ENCODE data around the gene ZNF454.

Gene ZNF454

GRCh38 chr5:178989311-178989710, 48.3 kb downstream of the ZNF454 start:
- no peak for DNase-seq
- H3K27me3 Mint-ChIP-seq: peaks cover 29% of the 10 kb centered on the region
- peaks cover 9% of the 10 kb centered on the region for H3K4me1 Mint-ChIP-seq
- H3K9me3 Mint-ChIP-seq: peaks cover 8 to 38% of the 10 kb centered on the region in 2 donors
- no peak overlapping the region for H3K27ac Mint-ChIP-seq
- no peak for ATAC-seq
- H3K4me3 Mint-ChIP-seq: no peak overlapping the region

- ATAC-seq: no peak
Observed at GRCh38 chr5:178990491-178990890, 49.5 kb downstream of the ZNF454 start.

GRCh38 chr5:178991190-178992145, 50.5 kb downstream of the ZNF454 start:
- Mint-ChIP-seq H3K9me3 (peaks cover 8 to 28% of the 10 kb centered on the region in 2 donors), H3K4me3 (no peak overlapping the region), H3K27ac (peak overlapping the region in 1 of 2 donors; percentile 55), H3K27me3 (peaks cover 47% of the 10 kb centered on the region), H3K4me1 (peaks cover 9% of the 10 kb centered on the region)
- no peak for ATAC-seq
- DNase-seq: no peak

More at GRCh38 chr5:178990491-178990890, 49.5 kb downstream of the ZNF454 start:
- peak overlapping the region in 1 of 2 donors; percentile 46 for H3K27ac Mint-ChIP-seq
- DNase-seq: no peak
- H3K4me1 Mint-ChIP-seq: peaks cover 9% of the 10 kb centered on the region
- H3K9me3 Mint-ChIP-seq: peaks cover 8 to 35% of the 10 kb centered on the region in 2 donors
- H3K4me3 Mint-ChIP-seq: no peak overlapping the region
- H3K27me3 Mint-ChIP-seq: peaks cover 37% of the 10 kb centered on the region

- Mint-ChIP-seq H3K27me3 (peaks cover 54% of the 10 kb centered on the region), H3K4me3 (no peak overlapping the region), H3K4me1 (peaks cover 9% of the 10 kb centered on the region), H3K9me3 (peaks cover 6 to 24% of the 10 kb centered on the region in 2 donors), H3K27ac (no peak overlapping the region)
- ATAC-seq: no peak
- no peak for DNase-seq
Observed at GRCh38 chr5:178992291-178992895, 51.4 kb downstream of the ZNF454 start.

GRCh38 chr5:178993236-178993765, 52.3 kb downstream of the ZNF454 start:
- Mint-ChIP-seq H3K4me3 (no peak overlapping the region), H3K27ac (no peak overlapping the region), H3K27me3 (peaks cover 54% of the 10 kb centered on the region), H3K9me3 (peaks cover 0 to 16% of the 10 kb centered on the region in 2 donors), H3K4me1 (peaks cover 9% of the 10 kb centered on the region)
- no peak for DNase-seq
- ATAC-seq: no peak

GRCh38 chr5:178993955-178994579, 53.1 kb downstream of the ZNF454 start:
- Mint-ChIP-seq H3K27ac (no peak overlapping the region), H3K27me3 (peaks cover 60% of the 10 kb centered on the region), H3K9me3 (peaks cover 0 to 19% of the 10 kb centered on the region in 2 donors), H3K4me3 (peak overlapping the region in 1 of 2 donors; percentile 26), H3K4me1 (peaks cover 9% of the 10 kb centered on the region)
- no peak for DNase-seq
- ATAC-seq: no peak

- Mint-ChIP-seq H3K27ac (no peak within 1 kb of the TSS), H3K4me3 (peak within 1 kb of the TSS in 1 of 2 donors; percentile 26), H3K27me3 (peaks cover 61% of the 10 kb centered on the region), H3K4me1 (peaks cover 9% of the 10 kb centered on the region), H3K9me3 (peaks cover 0 to 13% of the 10 kb centered on the region in 2 donors)
- ATAC-seq (no peak), DNase-seq (no peak)
Observed at GRCh38 chr5:178994580-178995340, 53.8 kb downstream of the ZNF454 start, which contains the start of gene GRM6. TSS of gene GRM6 (minus strand) at chr5:178995320. CDS start at chr5:178994944, 376 bp downstream.

GRCh38 chr5:178995341-178995690, 54.3 kb downstream of the ZNF454 start:
- Mint-ChIP-seq H3K4me1 (peaks cover 9% of the 10 kb centered on the region), H3K27me3 (peaks cover 61% of the 10 kb centered on the region), H3K4me3 (peak overlapping the region in 1 of 2 donors; percentile 2), H3K9me3 (peaks cover 0 to 8% of the 10 kb centered on the region in 2 donors), H3K27ac (no peak overlapping the region)
- ATAC-seq (no peak), DNase-seq (no peak)

- H3K27me3 Mint-ChIP-seq: peaks cover 61% of the 10 kb centered on the region
- DNase-seq (no peak), ATAC-seq (no peak)
- H3K4me1 Mint-ChIP-seq: peaks cover 9% of the 10 kb centered on the region
- H3K27ac Mint-ChIP-seq: no peak overlapping the region
- H3K9me3 Mint-ChIP-seq: peaks cover 0 to 6% of the 10 kb centered on the region in 2 donors
- no peak overlapping the region for H3K4me3 Mint-ChIP-seq
Observed at GRCh38 chr5:178996156-178996555, 55.2 kb downstream of the ZNF454 start.

- Mint-ChIP-seq H3K27ac (no peak overlapping the region), H3K4me1 (peaks cover 9% of the 10 kb centered on the region), H3K27me3 (peaks cover 59% of the 10 kb centered on the region), H3K9me3 (peaks cover 0 to 12% of the 10 kb centered on the region in 2 donors), H3K4me3 (no peak overlapping the region)
- no peak for ATAC-seq
- DNase-seq: no peak
Observed at GRCh38 chr5:178997191-178997590, 56.2 kb downstream of the ZNF454 start.

GRCh38 chr5:178998441-178998840, 57.4 kb downstream of the ZNF454 start:
- Mint-ChIP-seq H3K27me3 (peaks cover 49% of the 10 kb centered on the region), H3K4me3 (no peak overlapping the region)
- no peak for ATAC-seq

GRCh38 chr5:179006564-179006963, 65.6 kb downstream of the ZNF454 start:
- Mint-ChIP-seq H3K27me3 (peaks cover 8% of the 10 kb centered on the region), H3K4me3 (no peak overlapping the region), H3K9me3 (peaks cover 40 to 48% of the 10 kb centered on the region in 2 donors), H3K27ac (no peak overlapping the region), H3K4me1 (no peaks in the 10 kb centered on the region)
- no peak for DNase-seq
- no peak for ATAC-seq

More at GRCh38 chr5:178998441-178998840, 57.4 kb downstream of the ZNF454 start:
- Mint-ChIP-seq H3K9me3 (peaks cover 0 to 18% of the 10 kb centered on the region in 2 donors), H3K4me1 (peaks cover 6% of the 10 kb centered on the region), H3K27ac (no peak overlapping the region)
- DNase-seq: no peak

- DNase-seq (no peak), ATAC-seq (no peak)
- Mint-ChIP-seq H3K27ac (no peak overlapping the region), H3K4me1 (no peaks in the 10 kb centered on the region), H3K27me3 (no peaks in the 10 kb centered on the region), H3K9me3 (peaks cover 45 to 46% of the 10 kb centered on the region in 2 donors), H3K4me3 (no peak overlapping the region)
Observed at GRCh38 chr5:179008667-179009066, 67.7 kb downstream of the ZNF454 start.

Measured in stimulated activated naive CD8-positive, alpha-beta T cell treated with anti-CD3 and anti-CD28 coated beads, Interleukin-15, amount 100 ng/mL, for 72 hours (primary cell).